Bronchial epithelial cell (primary cell): ENCODE results near the gene NRN1L. TPM values are rescaled to one million over a fixed set of nuclear protein-coding genes. Genes with fewer than 3 reads are reported as not detected.

ENCODE experiments used
- DNase-seq: peaks from one replicate; pipeline ENCODE4 v3.0.0-alpha.2; 2010; ENCODE audit warnings: low read depth
- FAIRE-seq: peaks from 2 replicates; lab custom pipeline; 2011; peaks lifted over from hg19 to GRCh38; lab: Jason Lieb, UNC
- H3K27me3 ChIP-seq: 2 replicates; pipeline ENCODE4 v1.5.1; 2011; ENCODE audit warnings: low read length; ENCODE audit not compliant: control insufficient read depth, insufficient read depth
- H3K36me3 ChIP-seq: 2 replicates; pipeline ENCODE4 v1.5.1; 2011; ENCODE audit warnings: low read length; ENCODE audit not compliant: control insufficient read depth, insufficient read depth
- H3K4me3 ChIP-seq: 2 replicates; pipeline ENCODE4 v1.5.1; 2011; ENCODE audit warnings: mild to moderate bottlenecking, low read depth, low read length, control low read depth
- CTCF ChIP-seq: IDR thresholded peaks from 2 replicates; pipeline ENCODE4 v1.5.1; 2011; ENCODE audit warnings: mild to moderate bottlenecking, moderate library complexity, low read length, control low read depth, inconsistent platforms; ENCODE audit not compliant: insufficient read depth, severe bottlenecking
- total RNA-seq: library from RNA; depleted of rRNA; stranded (reverse); fragments of >200 nt; gene quantifications from 2 replicates; pipeline ENCODE4 v1.2.1, GENCODE V29; 2014

NRN1L gene
- total RNA-seq, 1 donor from 2014 or later, result not detected

- H3K27me3 ChIP-seq, result no peaks in the 10 kb centered on the region
- DNase-seq (no peak), FAIRE-seq (no peak)
- no peak for TF ChIP-seq CTCF
- H3K4me3 ChIP-seq, result peak within 1 kb of the TSS; percentile 72
- peaks cover 24% of the 10 kb centered on the region for H3K36me3 ChIP-seq
Observed at GRCh38 chr16:67872631-67873434, 11.9 kb upstream of the NRN1L start, which contains the start of gene EDC4. Gene EDC4, plus strand, starts transcription at chr16:67873052. Its CDS starts 210 bp downstream, at chr16:67873262.

- peak overlapping the region; percentile 72 for H3K4me3 ChIP-seq
- DNase-seq (no peak), FAIRE-seq (peak; percentile 28)
- no peak for TF ChIP-seq CTCF
- H3K36me3 ChIP-seq, result peaks cover 24% of the 10 kb centered on the region
- H3K27me3 ChIP-seq, result no peaks in the 10 kb centered on the region
Observed at GRCh38 chr16:67873435-67874370, 11.0 kb upstream of the NRN1L start.

- no peak for DNase-seq
- no peak for FAIRE-seq
- peaks cover 31% of the 10 kb centered on the region for H3K36me3 ChIP-seq
- no peak for TF ChIP-seq CTCF
- no peaks in the 10 kb centered on the region for H3K27me3 ChIP-seq
- no peak overlapping the region for H3K4me3 ChIP-seq
Observed at GRCh38 chr16:67874372-67874771, 10.3 kb upstream of the NRN1L start.

GRCh38 chr16:67877064-67877463 lies 7.6 kb upstream of the NRN1L start:
- no peak for FAIRE-seq
- Histone ChIP-seq H3K36me3 (peaks cover 44% of the 10 kb centered on the region), H3K27me3 (no peaks in the 10 kb centered on the region), H3K4me3 (no peak overlapping the region)
- DNase-seq, result no peak
- no peak for TF ChIP-seq CTCF

- Histone ChIP-seq H3K27me3 (no peaks in the 10 kb centered on the region), H3K36me3 (peaks cover 51% of the 10 kb centered on the region), H3K4me3 (no peak overlapping the region)
- DNase-seq (no peak), FAIRE-seq (peak; percentile 66)
- TF ChIP-seq CTCF, result no peak
Observed at GRCh38 chr16:67878232-67878631, 6.5 kb upstream of the NRN1L start.
